GM23248 (cell line): ENCODE results near the gene OR2Y1.

Experiments
- EZH2 ChIP-seq: fragments of 200-600 bp; sonication (generic); IDR thresholded peaks from 2 replicates; pipeline ENCODE4 v1.6.1; 2018; ENCODE audit warnings: antibody characterized with exemption, mild to moderate bottlenecking; ENCODE audit not compliant: insufficient read depth, poor library complexity, severe bottlenecking
- EZH2phosphoT487 ChIP-seq: fragments of 200-600 bp; sonication (generic); IDR thresholded peaks from 2 replicates; pipeline ENCODE4 v1.6.1; 2018; ENCODE audit warnings: antibody characterized with exemption, moderate library complexity, mild to moderate bottlenecking, low read depth; ENCODE audit not compliant: insufficient read depth

- TF ChIP-seq EZH2 (no peak), EZH2phosphoT487 (no peak)
These were observed 15.9 kb downstream of the OR2Y1 start for GRCh38 chr5:180723936-180724335.
